ENCODE measurements around the gene PPARD.

GRCh38 chr6:35320031-35320410, 22.3 kb upstream of the PPARD start:
- no peak for TF ChIP-seq CTCF (IDR thresholded peaks at IDR 0.05)
- no peak for TF ChIP-seq POLR2A (IDR thresholded peaks at IDR 0.05)

Measured in Peyer's patch (tissue), 4 donors.